SIG-M5 treated with dmso at 0.1 percent for 504 hours (cell line): ENCODE data around the gene ZBTB34.
"Not testable (repeated sequence)": the region's sequence is repeated elsewhere in the genome, so short reads cannot be mapped to it uniquely, and the experiment has no call there.

Experiments used
- DNase-seq: peaks from one replicate; lab custom pipeline; 2025; ENCODE audit not compliant: unreplicated experiment; lab: John Stamatoyannopoulos, UW

The ZBTB34 gene, protein sequence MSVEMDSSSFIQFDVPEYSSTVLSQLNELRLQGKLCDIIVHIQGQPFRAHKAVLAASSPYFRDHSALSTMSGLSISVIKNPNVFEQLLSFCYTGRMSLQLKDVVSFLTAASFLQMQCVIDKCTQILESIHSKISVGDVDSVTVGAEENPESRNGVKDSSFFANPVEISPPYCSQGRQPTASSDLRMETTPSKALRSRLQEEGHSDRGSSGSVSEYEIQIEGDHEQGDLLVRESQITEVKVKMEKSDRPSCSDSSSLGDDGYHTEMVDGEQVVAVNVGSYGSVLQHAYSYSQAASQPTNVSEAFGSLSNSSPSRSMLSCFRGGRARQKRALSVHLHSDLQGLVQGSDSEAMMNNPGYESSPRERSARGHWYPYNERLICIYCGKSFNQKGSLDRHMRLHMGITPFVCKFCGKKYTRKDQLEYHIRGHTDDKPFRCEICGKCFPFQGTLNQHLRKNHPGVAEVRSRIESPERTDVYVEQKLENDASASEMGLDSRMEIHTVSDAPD

DNA sequence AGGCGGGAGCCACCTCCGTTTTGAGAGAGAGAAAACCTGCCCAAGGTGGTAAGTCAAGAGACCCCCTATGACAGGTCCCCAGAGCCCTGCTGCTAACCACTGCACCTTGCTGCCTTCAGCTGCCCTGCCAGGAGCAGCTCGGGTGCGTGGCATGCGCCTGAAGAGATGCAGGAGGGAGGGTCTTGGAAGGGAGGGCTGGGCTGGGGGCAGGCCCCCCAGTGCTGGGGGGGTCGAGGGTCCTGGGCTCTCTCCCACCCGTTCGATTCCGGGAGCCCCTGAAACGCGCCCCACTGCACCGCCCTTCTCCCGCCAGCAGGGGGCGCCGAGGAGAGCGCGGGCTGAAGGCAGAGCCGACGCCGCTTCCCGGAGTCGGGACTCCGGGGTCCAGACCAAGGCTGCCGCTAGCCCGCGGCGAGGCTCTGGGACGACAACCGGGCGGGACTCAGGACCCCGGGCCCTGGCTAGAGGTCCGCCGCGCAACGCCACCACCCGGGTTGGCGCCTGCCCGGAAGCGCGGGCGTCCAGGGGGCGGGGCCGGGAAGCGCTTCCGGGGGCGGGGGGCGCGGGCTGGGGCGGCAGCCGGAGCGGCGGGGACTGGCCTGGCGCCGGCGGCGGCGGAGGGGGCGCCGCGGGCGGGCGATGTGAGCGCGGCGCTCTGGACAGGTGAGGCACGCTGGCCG lies at the start of gene ZBTB34:
Gene ZBTB34 (plus strand): TSS at position 563 of the 680 bp plus-strand sequence. CDS start 18,761 bp downstream, outside the sequence.
- DNase-seq = peak; percentile 33

DNA sequence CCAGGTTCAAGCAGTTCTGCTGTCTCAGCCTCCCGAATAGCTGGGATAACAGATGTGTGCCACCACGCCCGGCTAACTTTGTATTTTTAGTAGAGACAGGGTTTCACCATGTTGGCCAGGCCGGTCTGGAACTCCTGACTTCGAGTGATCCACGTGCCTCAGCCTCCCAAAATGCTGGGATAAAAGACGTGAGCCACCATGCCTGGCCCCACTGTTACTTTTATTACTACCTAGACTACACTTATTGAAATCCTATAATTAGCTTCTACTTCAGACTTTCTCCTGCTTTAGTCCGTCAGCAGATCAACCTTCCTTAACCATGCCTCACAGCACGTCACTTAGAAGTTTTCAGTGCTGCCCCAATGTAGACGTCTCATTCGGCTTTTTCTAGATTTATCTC lies 47.4 kb upstream of the ZBTB34 start:
- DNase-seq = no peak

DNA sequence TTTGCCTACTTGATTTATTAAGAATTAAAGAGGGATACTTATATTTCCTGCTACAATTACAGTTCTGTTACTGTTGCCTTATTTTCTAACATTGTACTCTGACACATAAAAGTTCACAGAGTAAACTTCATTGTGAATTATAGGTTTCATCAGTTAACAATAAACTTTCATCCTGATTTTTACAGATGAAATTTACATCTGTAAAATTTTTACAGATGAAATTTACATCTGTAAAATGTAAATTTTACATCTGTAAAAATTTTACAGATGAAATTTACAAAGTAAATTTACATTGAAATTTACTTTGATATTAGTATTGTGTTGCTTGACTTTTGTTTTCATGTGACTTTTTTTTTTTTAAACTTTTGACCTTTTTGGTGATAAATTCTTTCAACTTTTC lies 46.3 kb upstream of the ZBTB34 start:
- DNase-seq = no peak

DNA sequence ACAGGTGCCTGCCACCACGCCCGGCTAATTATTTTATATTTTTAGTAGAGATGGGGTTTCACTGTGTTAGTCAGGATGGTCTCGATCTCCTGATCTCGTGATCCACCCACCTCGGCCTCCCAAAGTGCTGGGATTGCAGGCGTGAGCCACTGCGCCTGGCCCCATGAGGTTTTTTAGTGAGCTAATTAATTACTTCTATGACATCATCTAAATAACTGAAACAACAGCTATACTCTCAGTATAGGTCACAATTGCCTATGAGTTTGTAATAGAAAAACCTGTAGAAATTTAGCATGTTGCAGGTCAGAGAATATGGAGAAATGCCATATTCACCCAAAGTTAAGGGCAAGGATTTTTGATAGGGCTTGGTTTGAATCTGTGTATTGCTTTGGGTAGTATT lies 42.8 kb upstream of the ZBTB34 start:
- not testable (repeated sequence) for DNase-seq

DNA sequence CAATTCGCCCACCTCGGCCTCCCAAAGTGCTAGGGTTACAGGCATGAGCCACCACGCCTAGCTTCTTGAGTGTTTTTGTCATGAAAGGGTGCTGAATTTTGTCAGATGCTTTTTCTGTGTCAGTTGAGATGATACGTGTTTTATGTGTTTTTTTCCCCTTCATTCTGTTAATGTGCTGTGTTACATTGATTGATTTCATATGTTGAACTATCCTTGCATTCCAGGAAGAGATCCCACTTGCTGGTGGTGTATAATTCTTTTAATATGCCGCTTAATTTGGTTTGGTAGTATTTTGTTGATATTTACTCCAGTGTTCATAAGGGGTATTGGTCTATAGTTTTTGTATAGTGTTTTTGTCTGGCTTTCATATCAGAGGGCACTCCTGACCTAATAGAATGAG lies 42.0 kb upstream of the ZBTB34 start:
- DNase-seq = no peak

DNA sequence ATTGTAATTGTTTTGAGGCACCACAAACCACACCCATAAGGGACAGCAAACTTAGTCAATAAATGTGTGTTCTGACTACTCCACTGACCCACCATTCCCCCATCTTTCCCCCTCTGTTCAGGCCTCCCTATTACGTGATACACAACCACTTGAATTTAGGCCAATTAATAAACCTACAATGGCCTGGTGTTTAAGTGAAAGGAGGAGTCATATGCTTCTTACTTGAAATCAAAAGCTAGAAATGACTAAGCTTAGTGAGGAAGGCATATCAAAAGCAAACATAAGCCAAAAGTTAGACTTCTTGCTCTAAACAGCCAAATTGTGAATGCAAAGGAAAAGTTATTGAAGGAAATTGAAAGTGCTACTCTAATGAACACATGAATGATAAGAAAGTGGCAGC lies 41.0 kb upstream of the ZBTB34 start:
- no peak for DNase-seq

DNA sequence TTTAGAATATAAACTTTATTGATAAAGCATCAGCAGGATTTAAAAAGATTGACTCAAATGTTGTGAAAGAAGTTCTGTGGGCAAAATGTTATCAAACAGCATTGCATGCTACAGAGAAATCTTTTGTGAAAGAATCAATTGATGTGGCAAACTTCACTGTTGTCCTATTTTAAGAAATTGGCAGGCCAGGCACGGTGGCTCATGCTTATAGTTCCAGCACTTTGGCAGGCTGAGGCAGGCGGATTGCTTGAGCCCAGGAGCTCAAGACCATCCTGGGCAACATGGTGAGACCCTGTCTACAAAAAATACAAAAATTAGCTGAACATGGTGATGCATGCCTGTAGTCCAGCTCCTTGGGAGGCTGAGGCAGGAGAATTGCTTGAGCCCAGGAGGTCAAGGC lies 38.2 kb upstream of the ZBTB34 start:
- no peak for DNase-seq

DNA sequence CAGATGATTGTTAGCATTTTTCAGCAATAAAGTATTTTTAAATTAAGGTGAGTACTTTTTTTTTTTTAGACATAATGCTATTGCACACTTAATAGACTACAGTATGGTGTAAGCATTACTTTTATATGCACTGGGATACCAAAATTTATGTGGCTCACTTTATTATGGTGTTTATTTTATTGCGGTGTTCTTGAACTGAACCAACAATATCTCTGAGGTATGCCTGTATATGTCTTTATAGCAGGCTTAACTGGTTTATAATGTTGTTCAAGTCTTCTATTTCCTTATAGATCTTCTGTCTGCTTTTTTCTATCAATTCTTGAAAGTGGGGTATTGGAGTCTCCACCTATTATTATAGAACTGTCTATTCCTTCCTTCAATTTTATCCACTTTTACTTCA lies 37.6 kb upstream of the ZBTB34 start:
- DNase-seq = no peak

DNA sequence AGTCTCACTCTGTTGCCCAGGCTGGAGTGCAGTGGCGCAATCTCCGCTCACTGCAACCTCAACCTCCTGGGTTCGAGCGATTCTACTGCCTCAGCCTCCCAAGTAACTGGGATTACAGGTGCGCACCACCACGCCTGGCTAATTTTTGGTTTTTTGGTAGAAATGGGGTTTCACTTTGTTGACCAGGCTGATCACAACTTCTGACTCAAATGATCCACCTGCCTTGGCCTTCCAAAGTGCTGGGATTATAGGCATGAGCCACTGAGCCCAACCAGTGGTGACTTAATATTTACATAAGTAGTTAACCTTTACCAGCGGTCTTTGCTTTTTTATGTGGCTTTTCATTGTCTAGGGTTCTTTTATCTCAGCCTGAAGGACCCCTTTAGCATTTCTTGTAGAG lies 36.4 kb upstream of the ZBTB34 start:
- DNase-seq = not testable (repeated sequence)

DNA sequence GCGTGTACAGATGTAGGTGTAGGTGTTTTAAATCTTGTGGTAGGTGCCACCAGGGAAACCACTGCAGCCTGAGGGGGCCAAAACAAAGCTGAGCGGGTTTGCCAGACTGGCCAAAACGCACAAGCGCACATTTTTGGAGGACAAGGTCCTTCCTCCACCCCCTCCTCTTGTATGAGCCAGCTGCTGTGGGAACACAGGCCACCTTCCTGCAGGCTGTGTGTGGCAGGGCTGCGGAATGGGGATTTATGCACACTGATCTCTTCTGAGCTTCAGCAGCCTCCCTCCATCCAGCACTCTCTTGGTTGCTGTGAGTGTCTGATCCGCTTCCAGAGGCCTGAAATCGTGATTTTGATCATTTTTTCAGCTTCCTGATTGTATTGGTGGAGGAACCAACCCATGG lies 33.2 kb upstream of the ZBTB34 start:
- DNase-seq = no peak

DNA sequence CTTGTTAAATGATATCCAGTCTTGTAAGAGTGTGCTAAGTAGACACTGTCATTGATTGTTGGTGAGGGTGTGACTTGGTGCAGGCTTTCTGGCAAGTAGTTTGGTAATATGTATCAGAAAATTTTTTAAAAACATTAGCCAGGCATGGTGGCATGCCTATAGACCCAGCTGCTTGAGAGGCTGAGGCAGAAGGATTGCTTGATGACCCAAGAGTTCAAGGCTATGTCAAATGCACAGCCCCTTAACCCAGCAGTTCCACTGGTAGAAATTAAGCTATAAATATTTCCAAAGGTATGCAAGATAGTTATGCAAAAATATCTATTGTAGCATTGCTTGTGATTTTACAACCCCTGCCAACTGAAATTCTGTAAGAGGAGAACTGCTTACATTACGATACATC lies 31.4 kb upstream of the ZBTB34 start:
- DNase-seq = no peak

DNA sequence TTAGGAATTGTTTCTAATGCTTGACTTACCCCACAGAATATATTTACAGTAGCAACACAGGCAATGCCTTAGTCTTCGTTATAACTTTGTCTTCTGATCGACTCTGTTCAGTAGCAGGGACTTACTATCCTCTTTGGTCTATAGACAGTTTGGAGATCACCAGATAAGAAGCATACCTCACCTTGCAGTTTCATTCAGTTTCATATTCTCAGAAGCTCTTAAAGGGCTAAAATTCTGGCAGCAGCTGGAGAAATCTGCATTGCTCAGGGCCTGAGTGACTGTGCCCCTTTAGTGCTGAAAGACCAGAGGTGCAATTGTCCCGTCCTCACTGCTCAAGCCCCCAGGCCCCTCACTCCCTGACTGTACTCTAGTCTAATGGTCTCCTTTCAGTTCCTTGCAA lies 29.6 kb upstream of the ZBTB34 start:
- no peak for DNase-seq

DNA sequence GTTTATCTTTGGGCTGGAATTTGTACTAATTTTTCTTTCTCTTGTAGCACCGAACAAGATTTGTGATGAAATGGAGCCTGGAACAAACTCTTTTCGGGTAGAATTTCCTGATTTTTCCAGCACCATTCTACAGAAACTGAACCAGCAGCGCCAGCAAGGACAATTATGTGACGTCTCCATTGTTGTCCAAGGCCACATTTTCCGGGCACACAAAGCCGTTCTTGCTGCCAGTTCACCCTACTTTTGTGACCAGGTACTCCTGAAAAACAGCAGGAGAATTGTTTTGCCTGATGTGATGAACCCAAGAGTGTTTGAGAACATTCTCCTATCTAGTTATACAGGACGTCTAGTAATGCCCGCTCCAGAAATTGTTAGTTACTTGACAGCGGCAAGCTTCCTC lies 28.0 kb upstream of the ZBTB34 start:
- no peak for DNase-seq

DNA sequence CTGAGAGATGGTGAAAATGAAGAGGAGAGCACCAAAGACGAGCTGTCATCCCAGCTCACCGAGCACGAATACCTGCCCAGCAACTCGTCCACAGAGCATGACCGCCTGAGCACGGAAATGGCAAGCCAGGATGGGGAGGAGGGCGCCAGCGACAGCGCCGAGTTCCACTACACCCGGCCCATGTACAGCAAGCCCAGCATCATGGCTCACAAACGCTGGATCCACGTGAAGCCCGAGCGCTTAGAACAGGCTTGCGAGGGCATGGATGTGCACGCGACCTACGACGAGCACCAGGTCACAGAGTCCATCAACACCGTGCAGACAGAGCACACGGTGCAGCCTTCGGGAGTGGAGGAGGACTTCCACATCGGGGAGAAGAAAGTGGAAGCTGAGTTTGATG lies 27.4 kb upstream of the ZBTB34 start:
- DNase-seq = no peak

DNA sequence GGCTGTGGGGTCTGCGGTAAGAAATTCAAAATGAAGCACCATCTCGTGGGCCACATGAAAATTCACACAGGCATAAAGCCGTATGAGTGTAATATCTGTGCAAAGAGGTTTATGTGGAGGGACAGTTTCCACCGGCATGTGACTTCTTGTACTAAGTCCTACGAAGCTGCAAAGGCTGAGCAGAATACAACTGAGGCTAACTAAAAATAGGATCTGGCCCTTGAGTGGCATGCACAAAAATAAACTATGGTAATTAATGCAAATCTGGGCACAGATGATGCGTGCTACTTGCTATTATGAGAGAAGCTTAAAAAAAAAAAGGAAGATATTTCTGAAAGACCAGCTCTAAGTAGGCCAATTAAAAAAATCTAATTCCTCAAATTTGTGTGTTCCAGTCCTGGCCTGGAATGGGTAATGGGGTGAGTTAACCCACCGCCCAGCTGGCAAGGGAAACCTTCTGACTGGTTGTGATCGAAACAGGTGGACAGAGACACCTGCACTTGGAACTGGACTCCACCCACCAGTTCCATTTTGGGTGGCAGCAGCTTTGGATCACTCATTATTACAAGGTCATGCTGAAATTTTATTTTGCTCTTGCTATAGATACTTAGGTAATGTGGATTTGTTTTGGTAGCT lies 26.6 kb upstream of the ZBTB34 start:
- no peak for DNase-seq

DNA sequence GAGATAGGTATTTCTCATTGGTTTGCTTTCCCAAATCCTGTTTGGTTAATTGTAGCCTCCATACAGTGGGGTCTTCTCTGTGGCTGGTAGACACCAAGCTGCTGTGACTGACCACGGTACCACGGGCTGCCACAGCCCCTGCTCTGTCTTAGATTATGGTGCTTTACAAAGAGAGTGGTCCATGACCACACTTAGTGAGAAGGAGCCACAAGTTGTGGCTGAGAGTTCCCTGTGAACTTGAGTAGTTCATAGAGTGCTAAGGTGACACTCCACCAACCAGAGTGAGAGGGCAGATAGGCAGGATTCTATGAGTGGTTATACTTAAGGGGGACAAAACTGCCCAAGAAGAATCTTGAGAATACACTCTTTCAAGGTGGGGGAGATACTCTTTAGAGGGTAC lies 25.8 kb upstream of the ZBTB34 start:
- DNase-seq = no peak

DNA sequence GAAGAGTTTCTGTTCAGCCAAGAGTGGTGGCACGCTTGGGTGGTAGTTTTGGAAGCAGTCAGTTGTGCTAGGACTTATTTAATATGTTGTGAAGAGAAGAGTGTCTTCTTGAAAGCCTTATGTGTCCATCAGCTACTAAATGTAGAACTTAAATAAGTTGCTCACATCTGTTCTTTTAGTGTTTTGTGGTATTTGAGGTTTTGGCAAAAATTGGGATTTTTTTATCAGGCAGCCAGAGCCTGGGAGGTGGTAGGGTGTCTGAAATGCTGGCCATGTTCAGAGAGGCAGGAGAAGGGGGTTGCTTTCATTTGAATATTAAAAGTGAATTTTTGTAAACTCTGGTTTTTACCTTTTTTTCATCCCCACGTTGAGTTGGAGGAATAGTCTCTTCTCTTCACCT lies 24.2 kb upstream of the ZBTB34 start:
- no peak for DNase-seq

DNA sequence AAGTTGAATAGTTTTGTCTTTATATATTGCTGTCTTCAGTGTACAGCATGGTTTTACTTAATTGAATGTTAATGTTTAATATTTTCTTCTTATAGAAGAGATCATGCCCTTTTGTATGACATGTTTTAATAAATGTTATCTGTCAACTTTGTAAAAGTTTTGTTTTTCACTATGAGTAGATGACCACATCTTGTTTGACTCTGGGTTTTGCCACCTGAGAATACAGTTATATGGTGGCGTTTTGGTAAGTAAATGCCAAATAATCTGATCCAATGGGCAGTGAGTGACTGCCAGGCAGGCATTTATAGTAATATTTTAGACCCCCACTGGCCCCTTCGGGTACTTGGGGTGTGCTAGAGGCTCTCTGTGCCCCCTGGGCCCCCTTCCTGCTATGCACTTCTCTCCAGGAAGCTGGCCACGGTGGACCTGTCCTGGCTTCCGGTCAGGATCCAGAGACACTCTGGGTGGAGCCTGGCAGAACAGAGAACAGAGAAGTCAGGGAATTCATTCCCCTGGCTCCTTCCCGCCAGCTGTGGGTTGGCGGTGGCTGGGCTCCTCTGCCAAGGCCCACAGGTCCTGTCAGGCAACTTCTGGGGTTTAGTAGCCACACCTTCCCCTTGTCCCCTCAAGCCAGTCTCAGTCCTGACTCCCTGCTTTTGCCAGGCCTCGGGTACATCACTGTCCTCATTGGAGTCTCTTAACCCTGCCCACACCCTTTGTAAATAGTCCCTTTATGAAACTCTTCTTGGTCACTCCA lies 22.2 kb upstream of the ZBTB34 start:
- DNase-seq = no peak

DNA sequence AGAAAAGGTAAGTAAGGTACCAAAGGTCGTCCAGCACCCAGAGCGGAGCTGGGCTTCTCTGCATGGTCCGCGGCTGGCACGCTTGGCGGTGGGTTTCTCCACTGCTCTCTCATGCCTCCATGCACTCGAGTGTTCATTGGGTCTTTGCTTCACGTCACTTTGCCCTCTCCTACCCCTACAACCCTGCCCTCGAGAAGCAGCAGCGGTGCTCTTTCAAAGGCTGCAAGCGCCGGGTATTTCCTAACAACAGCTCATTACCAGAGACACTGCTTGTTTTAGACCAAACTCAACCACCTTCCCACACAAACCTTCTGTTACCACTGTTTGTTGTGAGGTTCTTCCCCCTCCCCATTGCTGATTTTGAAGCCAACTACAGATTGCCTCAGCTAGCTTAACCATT lies 21.5 kb upstream of the ZBTB34 start:
- DNase-seq = no peak

DNA sequence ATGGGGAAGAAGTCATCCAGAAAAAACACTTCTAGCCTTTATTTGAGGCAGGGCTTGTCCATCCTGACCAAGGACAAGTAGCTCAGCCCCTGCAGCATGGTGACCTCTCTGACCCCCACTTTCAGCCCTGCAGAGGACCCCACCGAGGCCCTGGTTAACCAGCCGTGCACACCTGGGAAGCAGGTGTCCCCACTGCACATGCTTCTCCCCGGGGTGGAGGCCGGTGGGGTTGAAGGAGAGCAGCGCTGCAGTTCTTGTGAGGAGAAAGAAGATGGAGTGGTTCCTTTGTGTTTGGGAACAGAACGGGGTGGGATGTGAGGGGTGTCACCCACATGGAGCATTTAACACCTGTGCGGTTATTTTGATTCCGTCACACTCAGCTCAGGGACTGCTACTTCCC lies 21.1 kb upstream of the ZBTB34 start:
- DNase-seq = no peak

DNA sequence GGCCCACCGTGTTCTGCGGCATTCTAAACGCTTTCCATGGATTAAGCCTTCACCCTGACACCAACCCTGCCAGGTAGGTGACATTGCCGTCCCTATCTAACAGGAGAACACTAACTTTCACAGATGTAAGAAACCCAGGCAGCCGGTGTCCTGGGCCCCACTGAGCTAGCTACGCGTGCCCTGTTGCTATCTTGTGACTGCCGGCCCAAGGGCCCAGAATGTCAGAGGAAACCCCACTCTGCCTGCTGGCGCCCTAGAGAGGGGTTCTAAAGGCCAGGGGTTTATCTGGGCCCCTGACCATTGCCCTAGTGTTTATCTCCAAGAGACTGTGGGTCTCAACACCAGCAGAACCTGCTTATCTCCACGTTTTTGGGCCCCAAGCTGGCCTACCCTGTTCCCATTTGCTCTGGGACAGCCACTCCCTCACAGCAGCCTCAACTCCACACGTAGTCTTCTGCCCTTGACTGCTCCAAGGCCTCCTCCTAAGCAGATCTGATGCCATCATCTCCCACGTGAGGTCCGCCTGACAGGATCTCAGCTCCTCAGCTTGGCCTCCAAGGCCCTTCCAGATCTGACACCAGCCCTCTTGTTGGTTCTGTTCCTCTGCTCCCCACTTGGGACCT lies 18.1 kb upstream of the ZBTB34 start:
- DNase-seq = no peak
